IMR-90 (cell line): ENCODE measurements around the gene NRXN2.

Experiments used
- BHLHE40 ChIP-seq: fragments of 150-350 bp; IDR thresholded peaks from 2 replicates; pipeline ENCODE4 v1.6.1; 2016; ENCODE audit warnings: mild to moderate bottlenecking, low read depth, low read length
- CEBPB ChIP-seq: IDR thresholded peaks from 2 replicates; pipeline ENCODE4 v1.6.1; 2012; ENCODE audit warnings: low read depth, low read length, improper control_type of control experiment
- CTCF ChIP-seq: conservative IDR thresholded peaks from 2 replicates; pipeline ENCODE4 v1.5.1; 2012; ENCODE audit warnings: mild to moderate bottlenecking, low read depth, low read length, improper control_type of control experiment
- ELK1 ChIP-seq: fragments of 150-350 bp; IDR thresholded peaks from 2 replicates; pipeline ENCODE4 v1.6.1; 2016; ENCODE audit warnings: low read depth, mild to moderate bottlenecking, low read length, moderate library complexity, borderline replicate concordance
- MAFK ChIP-seq: IDR thresholded peaks from 2 replicates; pipeline ENCODE4 v1.6.1; 2012; ENCODE audit warnings: low read depth, low read length, improper control_type of control experiment
- MAZ ChIP-seq: IDR thresholded peaks from 2 replicates; pipeline ENCODE4 v1.6.1; 2012; ENCODE audit warnings: low read depth, mild to moderate bottlenecking, low read length, improper control_type of control experiment, moderate library complexity, borderline replicate concordance
- MXI1 ChIP-seq: IDR thresholded peaks from 2 replicates; pipeline ENCODE4 v1.6.1; 2012; ENCODE audit warnings: low read depth, mild to moderate bottlenecking, low read length, moderate library complexity, borderline replicate concordance
- NFE2L2 ChIP-seq: fragments of 150-350 bp; IDR thresholded peaks from 2 replicates; pipeline ENCODE4 v1.6.1; 2016; ENCODE audit warnings: low read depth, mild to moderate bottlenecking, low read length
- POLR2A ChIP-seq: IDR thresholded peaks from 2 replicates; pipeline ENCODE4 v1.6.1; 2012; ENCODE audit warnings: mild to moderate bottlenecking, low read depth, low read length
- RAD21 ChIP-seq: IDR thresholded peaks from 2 replicates; pipeline ENCODE4 v1.6.1; 2012; ENCODE audit warnings: low read length, improper control_type of control experiment
- RCOR1 ChIP-seq: IDR thresholded peaks from 2 replicates; pipeline ENCODE4 v1.6.1; 2012; ENCODE audit warnings: mild to moderate bottlenecking, low read length, improper control_type of control experiment; ENCODE audit not compliant: insufficient replicate concordance
- RFX5 ChIP-seq: IDR thresholded peaks from 2 replicates; pipeline ENCODE4 v1.8.0; 2012; ENCODE audit warnings: low read depth, mild to moderate bottlenecking, low read length, moderate library complexity
- SMC3 ChIP-seq: fragments of 150-350 bp; IDR thresholded peaks from 2 replicates; pipeline ENCODE4 v1.6.1; 2016; ENCODE audit warnings: low read depth, mild to moderate bottlenecking, antibody characterized with exemption, low read length, moderate library complexity
- TF ChIP-seq, protein P1 (sequence below): fragments of 150-350 bp; IDR thresholded peaks from 2 replicates; pipeline ENCODE4 v1.6.1; 2017; ENCODE audit warnings: mild to moderate bottlenecking, antibody characterized with exemption, low read length, low read depth

DNA sequence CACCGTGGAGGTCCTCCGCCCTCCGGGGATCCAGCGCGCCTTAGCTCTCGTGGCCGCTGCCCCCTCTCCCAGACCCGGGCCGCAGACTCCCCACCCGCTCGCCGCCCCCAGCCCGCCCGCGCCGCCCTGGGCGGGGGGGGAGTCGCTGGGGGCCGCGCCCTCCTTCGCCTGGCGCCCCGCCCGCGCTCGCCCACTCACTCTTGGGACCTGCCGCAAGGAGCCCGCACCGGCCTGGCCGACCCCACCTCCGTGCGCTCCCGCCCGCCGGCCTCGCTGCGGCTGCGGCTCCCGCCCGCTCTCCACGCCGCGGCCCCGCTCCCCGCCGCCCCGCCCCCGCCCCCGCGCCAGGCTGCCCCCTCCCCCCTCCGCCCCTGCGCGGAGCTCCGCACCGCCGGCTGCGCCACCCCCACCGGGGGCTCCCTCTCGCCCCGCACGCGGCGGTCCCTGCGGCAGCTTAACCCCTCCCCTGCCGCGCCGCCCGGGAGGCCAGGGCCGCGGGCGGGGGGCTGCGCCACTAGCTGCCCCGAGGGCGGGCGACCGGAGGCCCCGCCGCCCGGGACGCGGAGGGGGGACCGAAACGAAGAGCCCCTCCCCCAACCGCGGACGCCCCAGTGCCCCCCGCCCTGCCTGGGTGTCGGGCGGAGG, 21.7 kb upstream of the NRXN2 start:
- TF ChIP-seq SMC3 (no peak), CTCF (no peak), POLR2A (no peak), RAD21 (no peak), RCOR1 (no peak), MAFK (no peak), MXI1 (no peak), CEBPB (no peak), ELK1 (no peak), MAZ (no peak; the same call in 1 of the 2 replicates), BHLHE40 (no peak), RFX5 (no peak), NFE2L2 (no peak)
- TF ChIP-seq, protein P1, sequence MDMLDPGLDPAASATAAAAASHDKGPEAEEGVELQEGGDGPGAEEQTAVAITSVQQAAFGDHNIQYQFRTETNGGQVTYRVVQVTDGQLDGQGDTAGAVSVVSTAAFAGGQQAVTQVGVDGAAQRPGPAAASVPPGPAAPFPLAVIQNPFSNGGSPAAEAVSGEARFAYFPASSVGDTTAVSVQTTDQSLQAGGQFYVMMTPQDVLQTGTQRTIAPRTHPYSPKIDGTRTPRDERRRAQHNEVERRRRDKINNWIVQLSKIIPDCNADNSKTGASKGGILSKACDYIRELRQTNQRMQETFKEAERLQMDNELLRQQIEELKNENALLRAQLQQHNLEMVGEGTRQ: no peak
